ENCODE results near the gene SPP1. TPM values are rescaled to one million over a fixed set of nuclear protein-coding genes. Genes with fewer than 3 reads are reported as not detected.

The SPP1 gene
- total RNA-seq, 1 donor from 2014 or later: 375 TPM

- DNase-seq (ENCODE audit: extremely low spot score, unreplicated experiment): no peak
- H3K27ac Mint-ChIP-seq: no peak overlapping the region
Measured at GRCh38 chr4:87974856-87975462, 555 bp upstream of the SPP1 start.

GRCh38 chr4:87977521-87978278 lies 2.2 kb downstream of the SPP1 start:
- H3K4me1 Mint-ChIP-seq (ENCODE audit: unreplicated experiment): peaks cover 15% of the 10 kb centered on the region
- no peak for TF ChIP-seq CTCF (conservative IDR thresholded peaks at IDR 0.05)
- H3K27me3 Mint-ChIP-seq: peaks cover 9% of the 10 kb centered on the region
- no peak overlapping the region for H3K27ac Mint-ChIP-seq
- H3K4me3 Mint-ChIP-seq: peak overlapping the region; percentile 37
- no peaks in the 10 kb centered on the region for H3K9me3 Mint-ChIP-seq
- no peak for DNase-seq (ENCODE audit: extremely low spot score, unreplicated experiment)
- H3K36me3 Mint-ChIP-seq: no peaks in the 10 kb centered on the region

More at GRCh38 chr4:87974856-87975462, 555 bp upstream of the SPP1 start:
- no peak for TF ChIP-seq CTCF (conservative IDR thresholded peaks at IDR 0.05)
- Mint-ChIP-seq H3K4me3 (peak overlapping the region; percentile 83), H3K36me3 (no peaks in the 10 kb centered on the region), H3K4me1 (ENCODE audit: unreplicated experiment) (peaks cover 15% of the 10 kb centered on the region), H3K9me3 (no peaks in the 10 kb centered on the region), H3K27me3 (peaks cover 9% of the 10 kb centered on the region)

- Mint-ChIP-seq H3K27ac (no peak overlapping the region), H3K4me3 (no peak overlapping the region), H3K36me3 (no peaks in the 10 kb centered on the region), H3K27me3 (peaks cover 9% of the 10 kb centered on the region), H3K9me3 (no peaks in the 10 kb centered on the region), H3K4me1 (ENCODE audit: unreplicated experiment) (peaks cover 8% of the 10 kb centered on the region)
- TF ChIP-seq CTCF (conservative IDR thresholded peaks at IDR 0.05): no peak
- no peak for DNase-seq (ENCODE audit: extremely low spot score, unreplicated experiment)
Measured at GRCh38 chr4:87978681-87979080, 3.2 kb downstream of the SPP1 start.

GRCh38 chr4:87979810-87980209 lies 4.3 kb downstream of the SPP1 start:
- H3K27ac Mint-ChIP-seq: no peak overlapping the region
- no peak for TF ChIP-seq CTCF (conservative IDR thresholded peaks at IDR 0.05)
- H3K36me3 Mint-ChIP-seq: no peaks in the 10 kb centered on the region
- H3K4me1 Mint-ChIP-seq (ENCODE audit: unreplicated experiment): peaks cover 5% of the 10 kb centered on the region
- DNase-seq (ENCODE audit: extremely low spot score, unreplicated experiment): no peak
- H3K9me3 Mint-ChIP-seq: no peaks in the 10 kb centered on the region
- H3K27me3 Mint-ChIP-seq: peaks cover 9% of the 10 kb centered on the region
- H3K4me3 Mint-ChIP-seq: no peak overlapping the region

- no peak for DNase-seq (ENCODE audit: extremely low spot score, unreplicated experiment)
- Mint-ChIP-seq H3K27me3 (peaks cover 4% of the 10 kb centered on the region), H3K4me3 (no peak overlapping the region), H3K9me3 (no peaks in the 10 kb centered on the region), H3K36me3 (no peaks in the 10 kb centered on the region), H3K27ac (no peak overlapping the region), H3K4me1 (ENCODE audit: unreplicated experiment) (no peaks in the 10 kb centered on the region)
- TF ChIP-seq CTCF (conservative IDR thresholded peaks at IDR 0.05): no peak
Measured at GRCh38 chr4:87981486-87981885, 6.0 kb downstream of the SPP1 start.

Data from type B pancreatic cell (in vitro differentiated cells).